ENCODE measurements around the gene ABCC9.

The ABCC9 gene

DNA sequence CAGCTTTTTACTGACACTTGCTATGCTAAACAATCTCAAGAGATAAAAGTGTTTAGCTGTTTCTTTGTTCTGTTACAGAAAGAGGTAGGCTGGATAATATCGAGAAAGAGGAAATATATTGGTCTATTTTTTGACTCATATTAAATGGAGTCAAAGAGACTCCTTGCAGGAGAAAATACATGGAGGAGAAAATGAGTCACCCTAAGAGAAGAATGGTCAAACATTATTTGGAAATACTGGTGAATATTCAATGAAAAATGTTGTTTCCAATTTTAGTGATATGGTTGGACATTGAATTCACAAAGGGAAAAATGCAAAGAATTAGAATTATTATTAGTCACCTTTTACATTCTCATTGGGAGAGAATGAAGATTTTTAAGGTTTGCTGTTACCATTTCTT, 169.9 kb downstream of the ABCC9 start:
- no peak for DNase-seq (ENCODE audit: extremely low spot score)
- POLR2A ChIA-PET, result no interaction called here
- TF ChIP-seq, protein P1, sequence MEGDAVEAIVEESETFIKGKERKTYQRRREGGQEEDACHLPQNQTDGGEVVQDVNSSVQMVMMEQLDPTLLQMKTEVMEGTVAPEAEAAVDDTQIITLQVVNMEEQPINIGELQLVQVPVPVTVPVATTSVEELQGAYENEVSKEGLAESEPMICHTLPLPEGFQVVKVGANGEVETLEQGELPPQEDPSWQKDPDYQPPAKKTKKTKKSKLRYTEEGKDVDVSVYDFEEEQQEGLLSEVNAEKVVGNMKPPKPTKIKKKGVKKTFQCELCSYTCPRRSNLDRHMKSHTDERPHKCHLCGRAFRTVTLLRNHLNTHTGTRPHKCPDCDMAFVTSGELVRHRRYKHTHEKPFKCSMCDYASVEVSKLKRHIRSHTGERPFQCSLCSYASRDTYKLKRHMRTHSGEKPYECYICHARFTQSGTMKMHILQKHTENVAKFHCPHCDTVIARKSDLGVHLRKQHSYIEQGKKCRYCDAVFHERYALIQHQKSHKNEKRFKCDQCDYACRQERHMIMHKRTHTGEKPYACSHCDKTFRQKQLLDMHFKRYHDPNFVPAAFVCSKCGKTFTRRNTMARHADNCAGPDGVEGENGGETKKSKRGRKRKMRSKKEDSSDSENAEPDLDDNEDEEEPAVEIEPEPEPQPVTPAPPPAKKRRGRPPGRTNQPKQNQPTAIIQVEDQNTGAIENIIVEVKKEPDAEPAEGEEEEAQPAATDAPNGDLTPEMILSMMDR (IDR thresholded peaks at IDR 0.05; ENCODE audit: control extremely low read depth, extremely low read depth, low read depth, missing control alignments), result no peak

DNA sequence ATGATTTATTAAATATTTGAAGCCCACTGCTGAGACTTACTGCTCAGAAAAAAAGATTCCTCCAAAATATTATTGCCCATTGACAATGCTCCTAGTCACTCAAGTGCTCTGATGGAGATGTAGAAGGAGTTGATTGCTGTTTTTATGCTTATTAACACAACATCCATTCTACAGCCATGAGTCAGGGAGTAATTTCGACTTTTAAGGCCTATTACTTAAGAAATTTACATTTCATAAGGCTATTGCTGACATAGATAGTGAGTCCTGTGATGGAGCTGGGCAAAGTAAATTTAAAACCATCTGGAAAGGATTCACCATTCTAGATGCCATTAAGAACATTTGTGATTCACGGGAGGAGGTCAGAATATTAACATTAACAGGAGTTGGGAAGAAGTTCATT, 171.9 kb downstream of the ABCC9 start:
- TF ChIP-seq, protein P1 (IDR thresholded peaks at IDR 0.05; ENCODE audit: control extremely low read depth, extremely low read depth, low read depth, missing control alignments), result no peak
- no peak for DNase-seq (ENCODE audit: extremely low spot score)
- CTCF ChIA-PET, result interaction anchor here (1.0 to 1.1 kb wide), 2 partner anchors 8 to 9 kb away, joined by 3 read pairs; no protein-coding TSS in a partner anchor
- POLR2A ChIA-PET, result no interaction called here

More for the DNA sequence above, 169.9 kb downstream of the ABCC9 start:
- CTCF ChIA-PET, result no interaction called here

DNA sequence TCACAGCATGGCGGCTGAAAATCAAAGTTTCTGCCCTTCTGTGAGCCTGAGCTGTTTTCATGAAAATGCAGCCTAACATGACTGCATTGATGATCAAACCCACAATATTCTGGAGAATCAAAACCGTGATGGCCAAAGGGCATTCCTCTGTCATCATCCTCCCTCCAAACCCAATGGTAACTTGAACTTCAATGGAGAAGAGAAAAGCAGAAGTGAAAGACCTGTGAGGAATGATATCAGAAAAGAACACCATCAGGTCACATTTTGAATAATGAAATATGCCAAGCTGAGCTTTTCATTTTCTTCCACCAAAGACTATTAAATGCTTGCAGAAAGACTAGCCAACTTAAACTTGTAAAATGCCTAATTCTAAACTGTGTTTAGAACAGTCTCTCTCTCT, 174.8 kb downstream of the ABCC9 start:
- POLR2A ChIA-PET, result no interaction called here
- DNase-seq (ENCODE audit: extremely low spot score), result no peak
- TF ChIP-seq, protein P1 (IDR thresholded peaks at IDR 0.05; ENCODE audit: control extremely low read depth, extremely low read depth, low read depth, missing control alignments), result no peak
- CTCF ChIA-PET, result no interaction called here

DNA sequence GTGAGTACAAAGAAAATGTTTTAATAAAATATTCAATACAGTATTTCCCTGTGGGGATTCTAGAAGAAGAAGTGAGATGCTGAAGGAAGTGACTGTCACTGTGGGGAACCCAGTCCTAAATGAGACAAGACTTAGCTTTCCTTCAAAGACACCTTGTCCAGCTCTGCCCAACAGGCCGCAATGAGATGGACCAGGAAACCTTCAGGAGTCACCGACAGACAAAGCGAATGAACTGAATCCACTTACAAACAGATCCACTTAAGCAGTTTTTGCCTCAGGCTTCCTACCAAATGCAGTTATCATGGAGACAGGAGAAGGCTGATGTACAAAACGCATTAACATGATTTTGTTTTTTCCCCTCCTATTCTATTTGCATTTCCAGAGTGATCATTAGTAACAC, 176.3 kb downstream of the ABCC9 start:
- no peak for DNase-seq (ENCODE audit: extremely low spot score)
- TF ChIP-seq, protein P1 (IDR thresholded peaks at IDR 0.05; ENCODE audit: control extremely low read depth, extremely low read depth, low read depth, missing control alignments), result no peak
- CTCF ChIA-PET, result no interaction called here
- POLR2A ChIA-PET, result no interaction called here

DNA sequence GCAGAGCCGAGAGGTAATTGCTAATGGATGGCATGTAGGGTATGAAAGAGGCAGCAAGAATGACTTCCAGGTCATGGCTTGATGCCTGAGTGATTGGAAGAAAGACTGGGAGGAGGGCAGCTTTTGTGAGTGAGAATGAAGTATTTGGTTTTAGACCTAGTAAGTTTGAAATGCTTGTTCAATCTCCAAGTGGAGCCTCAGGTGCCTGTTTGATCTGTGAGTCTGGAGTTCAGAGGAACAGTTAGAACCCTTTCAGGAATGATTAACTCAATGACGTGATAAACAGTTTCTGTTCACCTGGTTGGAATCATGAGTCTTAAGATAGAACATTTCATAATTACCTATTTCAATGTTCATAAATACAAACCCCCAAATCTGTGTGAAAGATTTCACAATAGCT, 177.2 kb downstream of the ABCC9 start:
- DNase-seq (ENCODE audit: extremely low spot score), result no peak
- TF ChIP-seq, protein P1 (IDR thresholded peaks at IDR 0.05; ENCODE audit: control extremely low read depth, extremely low read depth, low read depth, missing control alignments), result no peak
- CTCF ChIA-PET, result no interaction called here
- POLR2A ChIA-PET, result no interaction called here

DNA sequence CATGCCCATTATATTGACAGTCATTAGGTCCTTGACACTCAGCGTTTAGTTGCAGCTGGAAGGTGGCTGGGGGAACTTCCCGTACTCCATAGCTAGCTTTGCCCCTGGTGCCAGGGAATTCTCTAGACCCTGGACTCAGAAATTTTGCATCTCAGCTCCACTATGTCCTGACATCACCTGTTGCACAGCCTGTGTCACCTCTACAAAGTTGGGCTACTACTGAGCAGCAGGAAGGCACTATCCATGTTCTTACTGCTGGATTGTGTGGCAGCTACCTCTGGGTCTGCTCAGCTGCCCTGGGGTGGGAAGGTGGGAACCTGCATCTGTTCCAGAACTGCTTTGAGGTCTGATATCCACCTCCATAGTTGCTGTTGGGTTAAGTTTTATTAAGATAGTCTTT, 177.7 kb downstream of the ABCC9 start:
- no peak for DNase-seq (ENCODE audit: extremely low spot score)
- ChIA-PET CTCF (no interaction called here), POLR2A (no interaction called here)
- TF ChIP-seq, protein P1 (IDR thresholded peaks at IDR 0.05; ENCODE audit: control extremely low read depth, extremely low read depth, low read depth, missing control alignments), result no peak

DNA sequence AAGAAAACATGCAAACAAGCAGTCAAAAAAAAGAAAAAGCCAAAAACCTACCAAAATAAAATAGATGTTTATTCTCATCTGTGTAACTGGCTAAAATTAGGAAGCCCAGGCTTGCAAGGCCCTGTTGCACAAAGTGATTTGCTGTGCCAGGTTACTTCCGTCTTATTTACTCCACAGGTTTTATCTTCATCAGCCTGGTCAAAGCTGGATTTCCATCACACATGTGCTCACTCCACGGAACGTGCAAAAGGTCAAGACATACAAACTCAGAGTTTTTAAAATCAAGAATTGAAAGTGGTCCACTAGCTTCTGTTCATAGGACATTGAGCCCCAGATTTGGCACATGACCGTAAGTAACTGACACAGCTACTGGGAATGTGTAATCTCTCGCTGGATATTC, 181.5 kb downstream of the ABCC9 start:
- TF ChIP-seq, protein P1 (IDR thresholded peaks at IDR 0.05; ENCODE audit: control extremely low read depth, extremely low read depth, low read depth, missing control alignments), result no peak
- no peak for DNase-seq (ENCODE audit: extremely low spot score)
- POLR2A ChIA-PET, result no interaction called here
- CTCF ChIA-PET, result interaction anchor here (0.9 kb wide), 1 partner anchor 9 kb away, joined by 3 read pairs; no protein-coding TSS in a partner anchor
